ENCODE measurements around the gene NANP.

- TF ChIP-seq CTCF (IDR thresholded peaks at IDR 0.05), result no peak
- no peak for TF ChIP-seq ZFX (IDR thresholded peaks at IDR 0.05; ENCODE audit: borderline replicate concordance)
Observed at GRCh38 chr20:25604611-25605010, 19.2 kb downstream of the NANP start.

Data from 22Rv1 (cell line).